H54 (cell line): ENCODE data around the gene DRAP1.

Experiments
- DNase-seq: peaks from one replicate; pipeline ENCODE4 v3.0.0; 2011; ENCODE audit warnings: low spot score, mixed read lengths; ENCODE audit not compliant: insufficient read length
- FAIRE-seq: peaks from 3 replicates; lab custom pipeline; 2011; peaks lifted over from hg19 to GRCh38; lab: Jason Lieb, UNC
- POLR2A ChIP-seq: IDR thresholded peaks from 2 replicates; pipeline ENCODE4 v1.6.1; 2011; ENCODE audit warnings: low read depth, mild to moderate bottlenecking, low read length

Gene DRAP1

DNA sequence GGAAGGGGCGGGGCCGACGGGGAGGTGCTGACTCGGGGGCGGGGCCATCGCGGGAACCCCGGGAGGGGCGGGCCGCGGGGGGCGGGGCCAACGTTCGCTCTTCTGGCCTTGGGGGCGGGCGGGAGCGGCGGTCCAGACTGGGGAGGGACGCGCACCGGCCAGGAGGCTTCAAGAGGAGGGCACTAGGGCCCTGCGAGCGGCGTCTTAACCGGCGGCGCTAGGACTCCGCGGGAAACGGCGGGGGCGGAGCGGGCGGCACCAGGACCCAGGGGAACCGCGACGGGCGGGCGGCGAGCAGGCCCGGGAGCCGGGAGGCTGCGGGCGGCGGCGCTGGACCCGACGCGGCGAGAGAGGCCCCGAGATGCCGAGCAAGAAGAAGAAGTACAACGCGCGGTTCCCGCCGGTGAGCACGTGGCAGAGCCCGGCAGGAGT is at the start of gene DRAP1:
Gene DRAP1 (plus strand): TSS at position 286 of the 432 bp plus-strand sequence. CDS start 76 bp downstream, at position 362.
- FAIRE-seq (no peak), DNase-seq (peak; percentile 91)
- peak; percentile 73 for TF ChIP-seq POLR2A

GRCh38 chr11:65869643-65870306 is 49.5 kb upstream of the DRAP1 start:
- DNase-seq, result no peak
- TF ChIP-seq POLR2A, result no peak
- FAIRE-seq, result no peak

- FAIRE-seq, result no peak
- no peak for DNase-seq
- no peak for TF ChIP-seq POLR2A
These were observed 48.9 kb upstream of the DRAP1 start for GRCh38 chr11:65870307-65870658.

GRCh38 chr11:65870706-65871681 is 48.2 kb upstream of the DRAP1 start:
- no peak for FAIRE-seq
- no peak for TF ChIP-seq POLR2A
- DNase-seq, result no peak

- DNase-seq, result no peak
- 0 out of 2 replicates have a peak, but pooled peaks have one; percentile 15 for TF ChIP-seq POLR2A
- FAIRE-seq, result no peak
These were observed 47.2 kb upstream of the DRAP1 start for GRCh38 chr11:65871811-65872548.

DNA sequence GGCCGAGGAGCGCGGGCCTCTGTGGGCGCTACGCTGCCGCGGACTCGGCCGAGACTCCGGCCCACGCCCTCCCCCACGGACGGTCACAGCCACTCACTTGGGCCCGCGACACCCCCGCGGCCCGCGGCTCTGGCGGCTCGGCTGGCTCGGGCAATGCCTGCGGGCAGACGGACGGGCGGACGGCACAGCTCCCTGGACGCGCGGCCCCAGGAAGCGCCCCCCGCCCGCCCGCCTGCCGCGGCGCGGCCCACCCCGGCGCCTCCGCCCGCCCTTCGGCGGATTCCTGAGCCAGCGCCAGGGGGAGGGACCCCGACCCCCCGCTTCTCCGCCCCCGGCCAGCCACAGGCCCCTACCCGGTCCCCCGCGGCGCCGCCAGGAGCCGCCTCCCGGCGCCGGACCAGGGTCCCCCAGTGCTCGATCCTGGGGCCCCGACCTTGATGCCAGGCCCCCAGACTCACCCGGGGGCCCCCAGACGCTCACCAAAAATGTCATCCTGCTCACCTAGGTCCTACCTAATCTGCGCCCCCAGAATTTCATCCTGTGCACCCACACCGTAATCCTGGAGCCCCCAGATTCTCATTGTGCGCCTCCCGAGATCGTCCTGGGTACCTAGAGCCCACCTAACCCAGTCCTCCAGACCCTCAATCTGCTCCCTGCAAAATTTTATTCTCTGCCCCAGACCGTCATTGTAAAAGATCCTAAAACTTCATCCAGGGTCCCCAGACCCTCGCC is 46.5 kb upstream of the DRAP1 start, which contains the start of gene EFEMP2:
Gene EFEMP2 (minus strand): TSS at position 215 of the 732 bp plus-strand sequence. CDS start 446 bp downstream, outside the sequence.
- FAIRE-seq, result no peak
- peak; percentile 31; the same call in 1 of the 2 replicates for TF ChIP-seq POLR2A
- DNase-seq, result no peak

DNA sequence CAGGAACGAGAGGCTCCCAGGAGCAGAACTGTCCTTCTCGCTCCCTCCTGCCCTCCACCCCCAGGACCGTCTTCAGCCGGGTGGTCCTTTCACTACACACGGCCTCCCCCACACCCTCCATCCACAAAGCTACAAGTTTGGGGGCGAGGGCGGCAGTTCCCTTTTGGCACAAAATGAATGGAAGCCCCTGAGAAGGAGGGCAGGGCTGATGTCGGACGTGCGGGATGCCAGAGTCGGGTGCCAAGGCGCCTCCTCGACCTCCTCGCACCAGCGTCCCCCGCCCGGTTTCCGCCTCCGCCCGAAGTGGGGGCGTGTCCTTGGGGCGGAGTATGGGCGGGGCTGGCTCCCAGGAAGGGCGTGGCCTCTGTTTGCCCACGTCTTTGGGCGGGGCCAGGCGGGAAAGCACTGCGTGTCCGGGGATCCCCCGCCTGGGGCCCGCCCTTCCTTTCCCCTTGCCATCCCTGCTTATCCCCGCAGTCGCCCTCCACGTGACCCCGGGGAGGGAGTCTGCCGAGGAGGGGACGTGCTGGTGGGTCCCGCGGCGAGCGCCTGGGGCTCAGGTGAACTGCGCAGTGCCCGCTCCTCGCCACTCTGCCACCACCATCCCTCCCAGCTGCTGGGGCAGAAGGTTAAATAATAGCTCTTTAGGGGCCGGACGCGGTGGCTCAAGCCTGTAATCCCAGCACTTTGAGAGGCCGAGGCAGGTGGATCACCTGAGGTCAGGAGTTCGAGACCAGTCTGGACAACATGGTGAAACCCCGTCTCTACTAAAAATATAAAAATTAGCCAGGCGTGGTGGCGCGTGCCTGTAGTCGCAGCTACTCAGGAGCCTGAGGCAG is 45.7 kb upstream of the DRAP1 start:
- peak; percentile 93 for TF ChIP-seq POLR2A
- DNase-seq (peak; percentile 93), FAIRE-seq (no peak)

- no peak for DNase-seq
- FAIRE-seq, result no peak
- TF ChIP-seq POLR2A, result no peak
These were observed 39.6 kb upstream of the DRAP1 start, which contains the start of gene CTSW for GRCh38 chr11:65879617-65880016. CTSW (plus strand) TSS chr11:65879837; CDS start chr11:65879855, 18 bp downstream.

DNA sequence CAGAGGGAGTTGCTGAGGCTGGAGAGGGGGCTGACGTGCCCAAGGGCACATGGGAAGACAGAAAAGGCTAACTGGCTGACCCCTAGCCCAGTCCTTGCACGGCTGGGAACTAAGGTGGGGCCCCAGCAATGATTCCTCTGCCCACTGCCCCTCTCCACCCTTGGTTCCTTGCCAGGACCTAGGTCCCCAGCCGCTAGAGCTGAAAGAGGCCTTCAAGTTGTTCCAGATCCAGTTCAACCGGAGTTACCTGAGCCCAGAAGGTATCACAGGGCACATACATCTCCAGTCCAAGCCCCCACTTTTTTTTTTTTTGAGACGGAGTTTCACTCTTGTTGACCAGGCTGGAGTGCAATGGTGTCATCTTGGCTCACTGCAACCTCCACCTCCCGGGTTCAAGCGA is 39.2 kb upstream of the DRAP1 start:
- no peak for TF ChIP-seq POLR2A
- no peak for DNase-seq
- FAIRE-seq, result no peak

DNA sequence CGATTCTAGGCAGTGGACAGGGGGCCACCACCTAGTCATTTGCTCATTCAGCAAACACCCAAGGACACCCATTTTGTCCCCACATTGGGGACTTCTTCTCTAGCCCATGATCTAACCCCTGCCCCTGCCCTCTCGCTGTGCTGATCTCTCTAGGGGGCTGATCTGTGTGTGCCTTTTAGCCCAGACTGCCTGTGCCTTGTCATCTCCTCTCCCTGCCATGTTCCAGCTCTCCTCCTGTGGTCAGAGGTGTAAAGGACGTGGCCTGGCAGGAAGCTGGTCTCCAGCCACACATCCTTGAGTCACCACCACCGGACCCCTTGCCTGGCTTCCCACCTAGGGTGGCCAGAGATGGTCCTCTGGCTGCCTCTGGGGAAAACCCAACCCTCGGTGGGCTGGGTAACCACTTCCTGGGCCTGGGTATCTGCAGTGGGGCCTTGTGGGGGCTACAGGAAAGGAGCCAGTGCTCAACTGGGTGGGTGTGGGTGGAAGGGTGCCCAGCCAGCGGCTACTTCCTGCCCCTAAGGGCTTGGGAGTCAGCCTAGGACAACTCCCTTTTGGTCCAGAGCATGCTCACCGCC is 38.3 kb upstream of the DRAP1 start:
- no peak for DNase-seq
- no peak for TF ChIP-seq POLR2A
- FAIRE-seq, result no peak

DNA sequence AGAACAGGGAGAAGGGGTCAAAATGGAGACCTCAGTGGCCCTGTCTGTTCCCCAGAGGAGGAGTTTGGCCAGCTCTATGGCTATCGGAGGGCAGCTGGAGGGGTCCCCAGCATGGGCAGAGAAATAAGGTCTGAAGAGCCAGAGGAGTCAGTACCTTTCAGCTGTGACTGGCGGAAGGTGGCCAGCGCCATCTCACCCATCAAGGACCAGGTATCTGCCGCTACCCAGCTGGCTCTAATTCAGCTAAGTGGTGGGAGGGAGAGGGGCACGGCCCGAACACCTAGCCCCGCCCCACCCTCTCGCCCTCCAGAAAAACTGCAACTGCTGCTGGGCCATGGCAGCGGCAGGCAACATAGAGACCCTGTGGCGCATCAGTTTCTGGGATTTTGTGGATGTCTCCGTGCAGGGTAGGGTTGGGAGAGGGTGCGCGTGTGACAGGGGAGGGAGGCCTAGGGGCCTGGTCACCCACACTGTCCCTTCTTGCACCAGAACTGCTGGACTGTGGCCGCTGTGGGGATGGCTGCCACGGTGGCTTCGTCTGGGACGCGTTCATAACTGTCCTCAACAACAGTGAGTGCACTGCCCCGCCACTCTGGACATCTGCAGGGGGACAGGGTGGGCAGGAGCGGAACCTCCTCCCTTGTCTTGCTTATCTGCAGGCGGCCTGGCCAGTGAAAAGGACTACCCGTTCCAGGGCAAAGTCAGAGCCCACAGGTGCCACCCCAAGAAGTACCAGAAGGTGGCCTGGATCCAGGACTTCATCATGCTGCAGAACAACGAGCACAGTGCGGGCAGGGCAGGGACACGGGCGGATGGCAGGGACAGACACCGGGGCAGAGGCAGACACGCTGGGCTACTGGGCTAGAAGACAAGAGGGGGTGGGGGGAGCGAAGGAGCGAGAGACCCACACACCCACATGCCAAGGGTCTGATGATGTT is 36.8 kb upstream of the DRAP1 start:
- FAIRE-seq (no peak), DNase-seq (no peak)

More for the DNA sequence above, 36.8 kb upstream of the DRAP1 start:
- no peak for TF ChIP-seq POLR2A
